B cell (primary cell): ENCODE results near the gene GASK1A. TPM values are rescaled to one million over a fixed set of nuclear protein-coding genes. Genes with fewer than 3 reads are reported as not detected.

Source experiments
- ATAC-seq: fragments of 200-7000 bp; cut with Tn5 transposase; one replicate; pipeline ENCODE4 v1.10.0; 2021; ENCODE audit warnings: low read depth, mild to moderate bottlenecking, moderate number of reproducible peaks, moderate library complexity
- CTCF ChIA-PET: fragments of 350-600 bp; sonication (Branson Sonifier 250); formaldehyde crosslinking; loops from one replicate; lab custom pipeline; 2021; ENCODE audit warnings: antibody characterized with exemption, inconsistent platforms; lab: Charles Lee
- POLR2A ChIA-PET: fragments of 350-600 bp; sonication (Branson Sonifier 250); formaldehyde crosslinking; loops from one replicate; lab custom pipeline; 2021; ENCODE audit warnings: antibody characterized with exemption; lab: Charles Lee
- DNase-seq: peaks from one replicate; pipeline ENCODE4 v3.0.0; 2013
- H2AFZ ChIP-seq: 2 replicates; pipeline ENCODE4 v1.6.1; 2012; ENCODE audit warnings: mild to moderate bottlenecking, low read depth, low read length; ENCODE audit not compliant: insufficient read depth, poor library complexity, severe bottlenecking
- H3K27ac ChIP-seq, 2 donors: 1 replicate in 1 of 2; 2 replicates in 1 of 2; pipeline ENCODE4 v1.5.1; 2012 to 2013; ENCODE audit warnings: low read length in 2 of 2, mild to moderate bottlenecking in 2 of 2, moderate library complexity in 1 of 2
- H3K27me3 ChIP-seq, 4 experiments: fragments of 200-600 bp in 1 of 4; sonication (generic) in 1 of 4; replicated peaks in 1 of 4; 1 replicate in 2 of 4; 2 replicates in 2 of 4; pipeline versions ENCODE4 v1.6.1 to v1.7.0; 2013 to 2016; ENCODE audit warnings: low read length in 3 of 4, mild to moderate bottlenecking in 2 of 4, mixed read lengths in 1 of 4, moderate library complexity in 1 of 4; ENCODE audit not compliant: insufficient read depth in 4 of 4, control insufficient read depth in 3 of 4; ENCODE audit errors: control extremely low read depth in 1 of 4
- H3K36me3 ChIP-seq, 2 experiments: replicated peaks in 1 of 2; 1 replicate in 1 of 2; 2 replicates in 1 of 2; pipeline versions ENCODE4 v1.6.1 to v1.7.1; 2013; ENCODE audit warnings: low read length in 1 of 2; ENCODE audit not compliant: insufficient read depth in 2 of 2, control insufficient read depth in 1 of 2; ENCODE audit errors: control extremely low read depth in 1 of 2, extremely low read depth in 1 of 2
- H3K4me1 ChIP-seq, 2 donors: fragments of 200-600 bp in 1 of 2; sonication (generic) in 1 of 2; 1 replicate in 1 of 2; 2 replicates in 1 of 2; pipeline versions ENCODE4 v1.5.1 to v1.6.1; 2013 to 2017; ENCODE audit warnings: low read length in 2 of 2; ENCODE audit not compliant: control insufficient read depth in 2 of 2, insufficient read depth in 2 of 2
- H3K4me2 ChIP-seq: replicated peaks from 2 replicates; pipeline ENCODE3; 2012; ENCODE audit warnings: mild to moderate bottlenecking, low read depth, low read length; ENCODE audit not compliant: poor library complexity, severe bottlenecking
- H3K4me3 ChIP-seq, 5 experiments: fragments of 200-600 bp in 1 of 5; sonication (generic) in 1 of 5; 1 replicate in 3 of 5; 2 replicates in 2 of 5; pipeline versions ENCODE4 v1.5.1 to v1.7.0; 2011 to 2016; ENCODE audit warnings: low read length in 4 of 5, mild to moderate bottlenecking in 4 of 5, low read depth in 2 of 5, control low read depth in 1 of 5, moderate library complexity in 1 of 5; ENCODE audit not compliant: insufficient read depth in 1 of 5; ENCODE audit errors: control extremely low read depth in 1 of 5, extremely low read depth in 1 of 5
- H3K79me2 ChIP-seq: fragments of 200-600 bp; sonication (generic); one replicate; pipeline ENCODE4 v1.6.0; 2016; ENCODE audit warnings: low read length; ENCODE audit not compliant: control insufficient read depth, insufficient read depth
- H3K9ac ChIP-seq: fragments of 200-600 bp; sonication (generic); 2 replicates; pipeline ENCODE4 v1.6.1; 2017; ENCODE audit warnings: mild to moderate bottlenecking, low read length, moderate library complexity
- H3K9me3 ChIP-seq, 3 donors: one replicate each; pipeline versions ENCODE4 v1.6.1 to v1.7.1; 2013; ENCODE audit warnings: low read length in 2 of 3; ENCODE audit not compliant: control insufficient read depth in 2 of 3, insufficient read depth in 1 of 3; ENCODE audit errors: control extremely low read depth in 1 of 3
- H4K20me1 ChIP-seq: 2 replicates; pipeline ENCODE4 v1.6.0; 2012; ENCODE audit warnings: mild to moderate bottlenecking, low read length; ENCODE audit not compliant: insufficient read depth, control insufficient read depth, poor library complexity, severe bottlenecking
- H3K27ac Mint-ChIP-seq: one replicate; pipeline ENCODE4 v1.8.0; 2021; ENCODE audit warnings: mixed read lengths
- H3K27me3 Mint-ChIP-seq: one replicate; pipeline ENCODE4 v1.8.0; 2021; ENCODE audit warnings: mixed read lengths
- H3K4me1 Mint-ChIP-seq: one replicate; pipeline ENCODE4 v1.8.0; 2021; ENCODE audit warnings: mixed read lengths
- H3K4me3 Mint-ChIP-seq: one replicate; pipeline ENCODE4 v1.8.0; 2021; ENCODE audit warnings: mixed read lengths
- H3K9me3 Mint-ChIP-seq: one replicate; pipeline ENCODE4 v1.8.0; 2022; ENCODE audit warnings: mixed read lengths; ENCODE audit not compliant: insufficient read depth
- EZH2 ChIP-seq: IDR thresholded peaks from 2 replicates; pipeline ENCODE4 v1.6.1; 2012; ENCODE audit warnings: borderline replicate concordance, low read depth, mild to moderate bottlenecking, moderate library complexity, low read length; ENCODE audit not compliant: insufficient read depth, poor library complexity, severe bottlenecking
- WGBS: methylation state at CpG from one replicate; pipeline ENCODE4 v1.1.5; 2013; ENCODE audit warnings: missing lambda C conversion rate; ENCODE audit not compliant: insufficient coverage; 5-methylcytosine and 5-hydroxymethylcytosine counted together
- intact Hi-C: fragments of 100-400 bp; cut with micrococcal nuclease; formaldehyde crosslinking; loops from one replicate; pipeline ENCODE4 v1.10.0; 2022
- polyA plus RNA-seq: library from polyadenylated mRNA; depleted of rRNA; stranded (reverse); fragments of >200 nt; gene quantifications from 2 replicates; pipeline ENCODE4 v1.2.3, GENCODE V29; 2012
- total RNA-seq, 2 donors: library from RNA; stranded (reverse); fragments of 120-200 nt in 1 of 2; gene quantifications; 1 replicate in 1 of 2; 2 replicates in 1 of 2; pipeline versions ENCODE4 v1.2.3 to v1.2.4, GENCODE V29; 2013 to 2022
- TF ChIP-seq, protein P1 (sequence below): fragments of 200-600 bp; IDR thresholded peaks from one replicate; pipeline ENCODE4 v1.8.0; 2022; ENCODE audit warnings: antibody characterized with exemption, mild to moderate bottlenecking

Gene GASK1A
- total and polyA plus RNA-seq, 2 donors (not counting 1 experiment from before 2014, with no cell fraction given), result not detected

GRCh38 chr3:42936157-42936981 is 42.7 kb upstream of the GASK1A start:
- H3K4me3 Mint-ChIP-seq, result no peak overlapping the region
- no peak overlapping the region for H3K4me3 ChIP-seq
- no peaks in the 10 kb centered on the region for H3K79me2 ChIP-seq
- intact Hi-C loops, result no loop called here
- no peak overlapping the region for H3K9ac ChIP-seq
- H3K27me3 Mint-ChIP-seq, result peaks cover 25% of the 10 kb centered on the region
- no peak overlapping the region for H3K27ac Mint-ChIP-seq
- no peak for ATAC-seq
- H3K4me1 ChIP-seq, result no peaks in the 10 kb centered on the region
- no peak overlapping the region for H3K4me2 ChIP-seq
- POLR2A ChIA-PET, result no interaction called here
- CTCF ChIA-PET, result no interaction called here
- H3K9me3 ChIP-seq, result peaks cover 0 to 7% (median 0%) of the 10 kb centered on the region in 3 donors
- WGBS, result 72% methylated on average over 43 of the region's 43 CpGs
- H3K27me3 ChIP-seq, result peaks cover 0 to 7% (median 0%) of the 10 kb centered on the region in 4 experiments
- H3K9me3 Mint-ChIP-seq, result no peaks in the 10 kb centered on the region
- H3K4me1 Mint-ChIP-seq, result no peaks in the 10 kb centered on the region
- no peaks in the 10 kb centered on the region for H3K36me3 ChIP-seq
- no peaks in the 10 kb centered on the region for H4K20me1 ChIP-seq
- DNase-seq, result no peak
- H2AFZ ChIP-seq, result no peak overlapping the region
- H3K27ac ChIP-seq, result no peak overlapping the region
- no peak for TF ChIP-seq EZH2
- TF ChIP-seq, protein P1, sequence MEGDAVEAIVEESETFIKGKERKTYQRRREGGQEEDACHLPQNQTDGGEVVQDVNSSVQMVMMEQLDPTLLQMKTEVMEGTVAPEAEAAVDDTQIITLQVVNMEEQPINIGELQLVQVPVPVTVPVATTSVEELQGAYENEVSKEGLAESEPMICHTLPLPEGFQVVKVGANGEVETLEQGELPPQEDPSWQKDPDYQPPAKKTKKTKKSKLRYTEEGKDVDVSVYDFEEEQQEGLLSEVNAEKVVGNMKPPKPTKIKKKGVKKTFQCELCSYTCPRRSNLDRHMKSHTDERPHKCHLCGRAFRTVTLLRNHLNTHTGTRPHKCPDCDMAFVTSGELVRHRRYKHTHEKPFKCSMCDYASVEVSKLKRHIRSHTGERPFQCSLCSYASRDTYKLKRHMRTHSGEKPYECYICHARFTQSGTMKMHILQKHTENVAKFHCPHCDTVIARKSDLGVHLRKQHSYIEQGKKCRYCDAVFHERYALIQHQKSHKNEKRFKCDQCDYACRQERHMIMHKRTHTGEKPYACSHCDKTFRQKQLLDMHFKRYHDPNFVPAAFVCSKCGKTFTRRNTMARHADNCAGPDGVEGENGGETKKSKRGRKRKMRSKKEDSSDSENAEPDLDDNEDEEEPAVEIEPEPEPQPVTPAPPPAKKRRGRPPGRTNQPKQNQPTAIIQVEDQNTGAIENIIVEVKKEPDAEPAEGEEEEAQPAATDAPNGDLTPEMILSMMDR, result no peak

GRCh38 chr3:42937334-42937733 is 41.8 kb upstream of the GASK1A start:
- ATAC-seq, result no peak
- Histone ChIP-seq H3K27ac (no peak overlapping the region), H3K27me3 (peaks cover 0 to 7% (median 0%) of the 10 kb centered on the region in 4 experiments), H2AFZ (no peak overlapping the region), H3K4me2 (no peak overlapping the region), H3K4me3 (no peak overlapping the region), H3K9me3 (peaks cover 0 to 7% (median 0%) of the 10 kb centered on the region in 3 donors), H4K20me1 (no peaks in the 10 kb centered on the region), H3K79me2 (no peaks in the 10 kb centered on the region), H3K9ac (no peak overlapping the region), H3K4me1 (no peaks in the 10 kb centered on the region), H3K36me3 (no peaks in the 10 kb centered on the region)
- no CpG with 5 or more reads among the region's 3 CpGs for WGBS
- ChIA-PET CTCF (no interaction called here), POLR2A (no interaction called here)
- H3K27ac Mint-ChIP-seq, result no peak overlapping the region
- intact Hi-C loops, result no loop called here
- peaks cover 25% of the 10 kb centered on the region for H3K27me3 Mint-ChIP-seq
- H3K9me3 Mint-ChIP-seq, result no peaks in the 10 kb centered on the region
- TF ChIP-seq, protein P1, result no peak
- TF ChIP-seq EZH2, result no peak
- no peaks in the 10 kb centered on the region for H3K4me1 Mint-ChIP-seq
- no peak for DNase-seq
- H3K4me3 Mint-ChIP-seq, result no peak overlapping the region
